Fibroblast of lung (primary cell): ENCODE data around the gene MSANTD3. TPM values are rescaled to one million over a fixed set of nuclear protein-coding genes. Genes with fewer than 3 reads are reported as not detected.

ENCODE experiments used
- DNase-seq, 2 donors: peaks; one replicate each; pipeline versions ENCODE4 v3.0.0 to v3.0.0-alpha.2; 2010; ENCODE audit warnings: low read depth in 2 of 2
- H2AFZ ChIP-seq: 2 replicates; pipeline ENCODE4 v1.5.1; 2012; ENCODE audit warnings: low read length, control low read depth, inconsistent platforms
- H3K27ac ChIP-seq: 2 replicates; pipeline ENCODE4 v1.5.1; 2011; ENCODE audit warnings: low read length, control low read depth; ENCODE audit not compliant: insufficient read depth
- H3K27me3 ChIP-seq: 2 replicates; pipeline ENCODE4 v1.5.1; 2011; ENCODE audit warnings: mild to moderate bottlenecking, low read length; ENCODE audit not compliant: control insufficient read depth, insufficient read depth
- H3K36me3 ChIP-seq: 2 replicates; pipeline ENCODE4 v1.5.1; 2011; ENCODE audit warnings: low read length; ENCODE audit not compliant: control insufficient read depth, insufficient read depth
- H3K4me1 ChIP-seq: 2 replicates; pipeline ENCODE4 v1.5.1; 2011; ENCODE audit warnings: low read length; ENCODE audit not compliant: control insufficient read depth, insufficient read depth; ENCODE audit errors: extremely low read depth
- H3K4me2 ChIP-seq: 2 replicates; pipeline ENCODE4 v1.5.1; 2011; ENCODE audit warnings: low read length, control low read depth; ENCODE audit not compliant: insufficient read depth; ENCODE audit errors: extremely low read depth
- H3K4me3 ChIP-seq, 4 experiments: fragments of 200-600 bp in 1 of 4; sonication (generic) in 1 of 4; replicated peaks in 1 of 4; 2 replicates each; pipeline ENCODE4 v1.5.1; 2011 to 2016; ENCODE audit warnings: low read length in 4 of 4, low read depth in 3 of 4, mild to moderate bottlenecking in 3 of 4, control low read depth in 2 of 4, inconsistent platforms in 1 of 4, mixed read lengths in 1 of 4; ENCODE audit not compliant: insufficient read depth in 1 of 4; ENCODE audit errors: control extremely low read depth in 1 of 4
- H3K79me2 ChIP-seq: 2 replicates; pipeline ENCODE4 v1.5.1; 2012; ENCODE audit warnings: mild to moderate bottlenecking, low read length, inconsistent platforms; ENCODE audit not compliant: control insufficient read depth, insufficient read depth
- H3K9ac ChIP-seq: 2 replicates; pipeline ENCODE4 v1.5.1; 2011; ENCODE audit warnings: mild to moderate bottlenecking, low read length, control low read depth; ENCODE audit not compliant: insufficient read depth
- H3K9me3 ChIP-seq: 2 replicates; pipeline ENCODE4 v1.5.1; 2012; ENCODE audit warnings: low read depth, low read length; ENCODE audit not compliant: control insufficient read depth, insufficient read depth
- H4K20me1 ChIP-seq: 2 replicates; pipeline ENCODE4 v1.5.1; 2011; ENCODE audit warnings: low read length; ENCODE audit not compliant: control insufficient read depth, insufficient read depth; ENCODE audit errors: extremely low read depth
- EZH2 ChIP-seq: IDR thresholded peaks from 2 replicates; pipeline ENCODE4 v1.5.1; 2012; ENCODE audit warnings: low read length, control low read depth, mild to moderate bottlenecking; ENCODE audit errors: missing control alignments
- polyA plus RNA-seq, 2 donors: library from polyadenylated mRNA; depleted of rRNA in 1 of 2; stranded (reverse) in 1 of 2; unstranded in 1 of 2; fragments of >200 nt; gene quantifications; 2 replicates each; pipeline ENCODE4 v1.2.1, GENCODE V29; 2011 to 2012; ENCODE audit warnings: missing spikeins in 1 of 2
- total RNA-seq: library from RNA; depleted of rRNA; stranded (reverse); fragments of >200 nt; gene quantifications from 2 replicates; pipeline ENCODE4 v1.2.1, GENCODE V29; 2014
- TF ChIP-seq, protein P1 (sequence below), 2 donors: IDR thresholded peaks in 1 of 2; conservative IDR thresholded peaks in 1 of 2; 1 replicate in 1 of 2; 2 replicates in 1 of 2; pipeline ENCODE4 v1.5.1; 2011 to 2012; ENCODE audit warnings: low read length in 2 of 2, control low read depth in 1 of 2, inconsistent platforms in 1 of 2, low read depth in 1 of 2, mild to moderate bottlenecking in 1 of 2

Gene MSANTD3
- total and polyA plus RNA-seq, 2 donors (not counting 1 experiment from before 2014, with no cell fraction given): 54.2 to 59.6 TPM

DNA sequence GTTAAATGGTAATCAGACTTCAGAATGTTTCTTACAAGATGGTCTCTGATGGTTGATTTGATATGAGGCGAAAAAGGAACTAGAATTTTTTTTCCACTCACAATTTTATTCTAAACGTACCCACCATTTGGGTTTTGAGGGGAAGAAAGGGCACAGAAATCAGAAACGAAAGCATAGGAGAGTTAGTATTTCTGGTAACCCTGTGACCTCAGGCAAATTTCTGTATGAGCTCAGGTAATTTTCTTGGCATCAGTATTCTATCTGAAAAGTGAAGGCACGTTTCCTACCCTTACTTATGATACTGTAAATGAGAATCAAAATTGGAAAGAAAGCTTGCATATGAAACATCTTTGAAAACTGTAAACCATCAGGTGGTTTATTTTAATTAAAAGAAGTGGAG lies 72.5 kb downstream of the MSANTD3 start:
- Histone ChIP-seq H3K9me3 (no peaks in the 10 kb centered on the region), H3K36me3 (no peaks in the 10 kb centered on the region)
- no peak for TF ChIP-seq EZH2
- TF ChIP-seq, protein P1, sequence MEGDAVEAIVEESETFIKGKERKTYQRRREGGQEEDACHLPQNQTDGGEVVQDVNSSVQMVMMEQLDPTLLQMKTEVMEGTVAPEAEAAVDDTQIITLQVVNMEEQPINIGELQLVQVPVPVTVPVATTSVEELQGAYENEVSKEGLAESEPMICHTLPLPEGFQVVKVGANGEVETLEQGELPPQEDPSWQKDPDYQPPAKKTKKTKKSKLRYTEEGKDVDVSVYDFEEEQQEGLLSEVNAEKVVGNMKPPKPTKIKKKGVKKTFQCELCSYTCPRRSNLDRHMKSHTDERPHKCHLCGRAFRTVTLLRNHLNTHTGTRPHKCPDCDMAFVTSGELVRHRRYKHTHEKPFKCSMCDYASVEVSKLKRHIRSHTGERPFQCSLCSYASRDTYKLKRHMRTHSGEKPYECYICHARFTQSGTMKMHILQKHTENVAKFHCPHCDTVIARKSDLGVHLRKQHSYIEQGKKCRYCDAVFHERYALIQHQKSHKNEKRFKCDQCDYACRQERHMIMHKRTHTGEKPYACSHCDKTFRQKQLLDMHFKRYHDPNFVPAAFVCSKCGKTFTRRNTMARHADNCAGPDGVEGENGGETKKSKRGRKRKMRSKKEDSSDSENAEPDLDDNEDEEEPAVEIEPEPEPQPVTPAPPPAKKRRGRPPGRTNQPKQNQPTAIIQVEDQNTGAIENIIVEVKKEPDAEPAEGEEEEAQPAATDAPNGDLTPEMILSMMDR (conservative IDR thresholded peaks at IDR 0.05 in 1 of 2, IDR thresholded peaks at IDR 0.05 in 1 of 2; ENCODE audit: low read depth in 1 of 2, low read length in 2 of 2): no peak

DNA sequence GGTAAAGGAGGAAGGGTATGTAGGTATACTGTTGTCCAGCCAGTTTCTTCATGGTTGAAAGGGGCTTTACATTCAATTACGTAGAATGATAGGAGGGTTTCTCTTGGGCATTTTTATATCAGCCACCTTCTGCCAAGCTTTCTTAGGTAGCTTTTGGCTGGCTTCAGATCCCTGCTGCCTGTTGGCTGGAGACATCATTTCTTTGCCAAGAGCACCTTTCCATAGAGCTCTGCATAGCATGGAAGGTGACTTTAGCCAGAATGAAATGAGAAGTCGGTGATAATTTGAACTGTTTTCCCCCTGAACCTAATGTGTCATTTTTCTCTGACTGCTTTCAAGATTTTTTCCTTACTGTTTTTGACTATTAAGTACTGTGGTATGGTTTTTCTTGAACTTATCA lies 72.9 kb downstream of the MSANTD3 start:
- Histone ChIP-seq H3K27me3 (no peaks in the 10 kb centered on the region), H3K4me3 (no peak overlapping the region), H4K20me1 (no peaks in the 10 kb centered on the region), H2AFZ (no peak overlapping the region), H3K36me3 (no peaks in the 10 kb centered on the region), H3K9ac (no peak overlapping the region), H3K4me1 (no peaks in the 10 kb centered on the region), H3K9me3 (no peaks in the 10 kb centered on the region), H3K4me2 (no peak overlapping the region), H3K27ac (no peak overlapping the region), H3K79me2 (no peaks in the 10 kb centered on the region)
- DNase-seq: no peak
- TF ChIP-seq, protein P1 (conservative IDR thresholded peaks at IDR 0.05 in 1 of 2, IDR thresholded peaks at IDR 0.05 in 1 of 2; ENCODE audit: low read depth in 1 of 2, low read length in 2 of 2): no peak
- TF ChIP-seq EZH2: no peak

More for the DNA sequence above, 72.5 kb downstream of the MSANTD3 start:
- no peak overlapping the region for H3K27ac ChIP-seq
- H3K79me2 ChIP-seq: no peaks in the 10 kb centered on the region
- no peaks in the 10 kb centered on the region for H3K4me1 ChIP-seq
- no peaks in the 10 kb centered on the region for H3K27me3 ChIP-seq
- no peak overlapping the region for H3K4me3 ChIP-seq
- no peak for DNase-seq
- no peak overlapping the region for H3K4me2 ChIP-seq
- H4K20me1 ChIP-seq: no peaks in the 10 kb centered on the region
- H3K9ac ChIP-seq: no peak overlapping the region
- H2AFZ ChIP-seq: no peak overlapping the region

Other genes starting within 250 kb of the MSANTD3 start
- 24.9 and 30.3 TPM in 2 replicates for gene TEX10, start 74.2 kb upstream of the MSANTD3 start, total RNA-seq
- gene TEX10, start 74.2 kb upstream of the MSANTD3 start, polyA plus RNA-seq: 23.6 and 31.3 TPM in 2 replicates
- gene TMEFF1, start 46.0 kb downstream of the MSANTD3 start, total RNA-seq: 1.8 and 2.5 TPM in 2 replicates
- gene TMEFF1, start 46.0 kb downstream of the MSANTD3 start, polyA plus RNA-seq: 0.55 and 1.1 TPM in 2 replicates
- 1.0 and 1.5 TPM in 2 replicates for gene CAVIN4, start 150.9 kb downstream of the MSANTD3 start, total RNA-seq
- 0.50 and 1.2 TPM in 2 replicates for gene CAVIN4, start 150.9 kb downstream of the MSANTD3 start, polyA plus RNA-seq